Neural cell (in vitro differentiated cells): ENCODE data around the gene AGPAT1. TPM values are rescaled to one million over a fixed set of nuclear protein-coding genes. Genes with fewer than 3 reads are reported as not detected.

Experiments
- H2AFZ ChIP-seq: fragments of 200-600, 300-800 bp; sonication (generic), shearing (Covaris generic); 2 replicates; pipeline ENCODE4 v1.6.0; 2014; ENCODE audit warnings: low read depth, mild to moderate bottlenecking, antibody characterized with exemption, low read length, moderate library complexity
- H3F3A ChIP-seq: fragments of 200-600 bp; shearing (Covaris generic); 2 replicates; pipeline ENCODE4 v1.6.1; 2016; ENCODE audit warnings: mild to moderate bottlenecking, moderate library complexity, mixed read lengths, antibody characterized with exemption, low read length; ENCODE audit not compliant: insufficient read depth, poor library complexity, severe bottlenecking
- H3K27ac ChIP-seq: fragments of 200-600, 300-800 bp; sonication (generic), shearing (Covaris generic); 2 replicates; pipeline ENCODE4 v1.5.1; 2014; ENCODE audit warnings: mild to moderate bottlenecking, low read length, moderate library complexity
- H3K27me3 ChIP-seq: fragments of 300-800, 200-600 bp; sonication (generic), shearing (Covaris generic); 2 replicates; pipeline ENCODE4 v1.6.0; 2014; ENCODE audit warnings: mild to moderate bottlenecking, low read depth, low read length, moderate library complexity; ENCODE audit not compliant: insufficient read depth
- H3K36me3 ChIP-seq: fragments of 300-800, 200-600 bp; sonication (generic), shearing (Covaris generic); 2 replicates; pipeline ENCODE4 v1.5.1; 2014; ENCODE audit warnings: mild to moderate bottlenecking, antibody characterized with exemption, low read length, moderate library complexity; ENCODE audit not compliant: insufficient read depth
- H3K4me2 ChIP-seq: fragments of 300-800, 200-600 bp; sonication (generic), shearing (Covaris generic); 2 replicates; pipeline ENCODE4 v1.6.0; 2014; ENCODE audit warnings: mild to moderate bottlenecking, low read length
- H3K4me3 ChIP-seq: fragments of 300-800, 200-600 bp; sonication (generic), shearing (Covaris generic); 2 replicates; pipeline ENCODE4 v1.5.1; 2014; ENCODE audit warnings: mild to moderate bottlenecking, low read length, moderate library complexity
- H3K79me2 ChIP-seq: fragments of 200-600 bp; shearing (Covaris generic); replicated peaks from 2 replicates; pipeline ENCODE4 v1.6.0; 2014; ENCODE audit warnings: mild to moderate bottlenecking, low read length, moderate library complexity; ENCODE audit not compliant: insufficient read depth
- H3K9ac ChIP-seq: fragments of 300-800, 200-600 bp; sonication (generic), shearing (Covaris generic); 2 replicates; pipeline ENCODE4 v1.6.1; 2016; ENCODE audit warnings: mild to moderate bottlenecking, low read length, mixed read lengths
- H3K9me2 ChIP-seq: fragments of 200-600 bp; shearing (Covaris generic); 2 replicates; pipeline ENCODE4 v1.6.1; 2016; ENCODE audit warnings: mild to moderate bottlenecking, low read length, mixed read lengths; ENCODE audit not compliant: insufficient read depth
- H3K9me3 ChIP-seq: fragments of 200-600, 300-800 bp; sonication (generic), shearing (Covaris generic); 2 replicates; pipeline ENCODE4 v1.6.1; 2016; ENCODE audit warnings: mild to moderate bottlenecking, mixed run types, low read length, moderate library complexity, mixed read lengths
- H4K20me1 ChIP-seq: fragments of 200-600 bp; shearing (Covaris generic); 2 replicates; pipeline ENCODE4 v1.6.1; 2016; ENCODE audit warnings: mild to moderate bottlenecking, mixed run types; ENCODE audit not compliant: insufficient read depth
- EP300 ChIP-seq: fragments of 450-650 bp; conservative IDR thresholded peaks from 2 replicates; pipeline ENCODE4 v1.6.1; 2014; ENCODE audit warnings: antibody characterized with exemption, mild to moderate bottlenecking, moderate library complexity; ENCODE audit not compliant: poor library complexity, severe bottlenecking
- EZH2 ChIP-seq: fragments of 200-600, 300-800 bp; shearing (Covaris generic), sonication (generic); IDR thresholded peaks from 2 replicates; pipeline ENCODE4 v1.6.1; 2014; ENCODE audit warnings: antibody characterized with exemption, low read length, borderline replicate concordance, mild to moderate bottlenecking; ENCODE audit not compliant: insufficient read depth, poor library complexity, severe bottlenecking
- MXI1 ChIP-seq: fragments of 450-650 bp; conservative IDR thresholded peaks from 2 replicates; pipeline ENCODE4 v1.6.1; 2014; ENCODE audit warnings: antibody characterized with exemption, mild to moderate bottlenecking; ENCODE audit not compliant: poor library complexity, severe bottlenecking
- POLR2AphosphoS5 ChIP-seq: IDR thresholded peaks from 2 replicates; pipeline ENCODE4 v1.6.1; 2012
- RAD21 ChIP-seq: fragments of 450-650 bp; conservative IDR thresholded peaks from 2 replicates; pipeline ENCODE4 v1.6.1; 2014; ENCODE audit warnings: antibody characterized with exemption, mild to moderate bottlenecking, moderate library complexity
- REST ChIP-seq: IDR thresholded peaks from 2 replicates; pipeline ENCODE4 v1.6.1; 2012; ENCODE audit warnings: borderline replicate concordance
- SMC3 ChIP-seq: fragments of 450-650 bp; conservative IDR thresholded peaks from 2 replicates; pipeline ENCODE4 v1.6.1; 2014; ENCODE audit warnings: antibody characterized with exemption, mild to moderate bottlenecking, moderate library complexity; ENCODE audit not compliant: poor library complexity
- TAF1 ChIP-seq: IDR thresholded peaks from 2 replicates; pipeline ENCODE4 v1.6.1; 2012; ENCODE audit warnings: low read depth
- polyA plus RNA-seq: library from polyadenylated mRNA; depleted of rRNA; stranded (reverse); fragments of >200 nt; gene quantifications from 2 replicates; pipeline ENCODE4 v1.2.3, GENCODE V29; 2014
- TF ChIP-seq, protein P1 (sequence below): fragments of 450-650 bp; IDR thresholded peaks from 2 replicates; pipeline ENCODE4 v1.5.1; 2014; ENCODE audit warnings: antibody characterized with exemption, mild to moderate bottlenecking, moderate library complexity; ENCODE audit not compliant: poor library complexity, severe bottlenecking

Gene AGPAT1
- polyA plus RNA-seq, 1 donor from 2014 or later: 24.7 TPM

- no peaks in the 10 kb centered on the region for H3K9me2 ChIP-seq
- H3K4me3 ChIP-seq: no peak within 1 kb of the TSS
- no peaks in the 10 kb centered on the region for H3F3A ChIP-seq
- no peaks in the 10 kb centered on the region for H4K20me1 ChIP-seq
- H3K9me3 ChIP-seq: no peaks in the 10 kb centered on the region
- no peaks in the 10 kb centered on the region for H3K36me3 ChIP-seq
- peaks cover 16% of the 10 kb centered on the region for H3K79me2 ChIP-seq
- H3K27ac ChIP-seq: no peak within 1 kb of the TSS
- H3K4me2 ChIP-seq: no peak within 1 kb of the TSS
- no peaks in the 10 kb centered on the region for H3K27me3 ChIP-seq
- no peak within 1 kb of the TSS for H2AFZ ChIP-seq
- H3K9ac ChIP-seq: no peak within 1 kb of the TSS
- TF ChIP-seq EP300: no peak
- no peak for TF ChIP-seq MXI1
- no peak for TF ChIP-seq RAD21
- TF ChIP-seq TAF1: no peak
- TF ChIP-seq EZH2: no peak
- TF ChIP-seq REST: no peak
Observed at GRCh38 chr6:32184084-32184640, 8.3 kb upstream of the AGPAT1 start, which contains the start of gene AGER. AGER (minus strand) TSS chr6:32184253; CDS start chr6:32184222, 31 bp downstream.

DNA sequence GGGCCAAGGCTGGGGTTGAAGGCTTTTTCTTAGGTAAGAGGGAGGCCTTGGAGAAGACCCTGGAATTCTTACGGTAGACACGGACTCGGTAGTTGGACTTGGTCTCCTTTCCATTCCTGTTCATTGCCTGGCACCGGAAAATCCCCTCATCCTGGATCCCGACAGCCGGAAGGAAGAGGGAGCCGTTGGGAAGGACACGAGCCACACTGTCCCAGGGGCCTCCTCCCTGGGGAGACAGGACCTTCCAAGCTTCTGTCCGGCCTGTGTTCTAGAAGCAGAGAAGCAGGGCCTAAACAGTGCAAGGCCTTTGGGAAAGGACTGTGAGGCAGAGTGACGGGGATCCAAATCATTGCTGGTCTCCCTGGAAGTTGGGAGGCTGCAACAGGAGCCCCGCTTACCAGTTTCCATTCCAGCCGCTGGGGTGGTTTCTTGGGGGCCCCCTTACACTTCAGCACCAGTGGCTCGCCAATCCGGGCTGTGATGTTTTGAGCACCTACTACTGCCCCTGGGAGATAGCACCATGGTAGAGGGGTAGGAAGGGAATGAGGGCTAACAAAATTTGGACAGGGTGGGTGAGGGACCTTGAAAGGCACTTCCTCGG lies 7.7 kb upstream of the AGPAT1 start:
- no peaks in the 10 kb centered on the region for H3K9me2 ChIP-seq
- H3K9ac ChIP-seq: no peak overlapping the region
- H3K27me3 ChIP-seq: no peaks in the 10 kb centered on the region
- no peak overlapping the region for H3K4me2 ChIP-seq
- H3K27ac ChIP-seq: no peak overlapping the region
- H3K36me3 ChIP-seq: no peaks in the 10 kb centered on the region
- H3K79me2 ChIP-seq: peaks cover 18% of the 10 kb centered on the region
- no peaks in the 10 kb centered on the region for H3F3A ChIP-seq
- H3K4me3 ChIP-seq: no peak overlapping the region
- no peaks in the 10 kb centered on the region for H3K9me3 ChIP-seq
- TF ChIP-seq RAD21 (no peak), POLR2AphosphoS5 (no peak), TAF1 (no peak), REST (no peak), EP300 (no peak), EZH2 (no peak), MXI1 (no peak), SMC3 (no peak)
- TF ChIP-seq, protein P1, sequence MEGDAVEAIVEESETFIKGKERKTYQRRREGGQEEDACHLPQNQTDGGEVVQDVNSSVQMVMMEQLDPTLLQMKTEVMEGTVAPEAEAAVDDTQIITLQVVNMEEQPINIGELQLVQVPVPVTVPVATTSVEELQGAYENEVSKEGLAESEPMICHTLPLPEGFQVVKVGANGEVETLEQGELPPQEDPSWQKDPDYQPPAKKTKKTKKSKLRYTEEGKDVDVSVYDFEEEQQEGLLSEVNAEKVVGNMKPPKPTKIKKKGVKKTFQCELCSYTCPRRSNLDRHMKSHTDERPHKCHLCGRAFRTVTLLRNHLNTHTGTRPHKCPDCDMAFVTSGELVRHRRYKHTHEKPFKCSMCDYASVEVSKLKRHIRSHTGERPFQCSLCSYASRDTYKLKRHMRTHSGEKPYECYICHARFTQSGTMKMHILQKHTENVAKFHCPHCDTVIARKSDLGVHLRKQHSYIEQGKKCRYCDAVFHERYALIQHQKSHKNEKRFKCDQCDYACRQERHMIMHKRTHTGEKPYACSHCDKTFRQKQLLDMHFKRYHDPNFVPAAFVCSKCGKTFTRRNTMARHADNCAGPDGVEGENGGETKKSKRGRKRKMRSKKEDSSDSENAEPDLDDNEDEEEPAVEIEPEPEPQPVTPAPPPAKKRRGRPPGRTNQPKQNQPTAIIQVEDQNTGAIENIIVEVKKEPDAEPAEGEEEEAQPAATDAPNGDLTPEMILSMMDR: no peak
- no peaks in the 10 kb centered on the region for H4K20me1 ChIP-seq
- H2AFZ ChIP-seq: no peak overlapping the region
